SU-DHL-6 (cell line): ENCODE results near the gene PCDHA8.
"Not testable (repeated sequence)": the region's sequence is repeated elsewhere in the genome, so short reads cannot be mapped to it uniquely, and the experiment has no call there.

Source experiments
- H2AFZ ChIP-seq: fragments of 200-600 bp; sonication (generic); 2 replicates; pipeline ENCODE4 v1.6.1; 2014; ENCODE audit warnings: low read depth, mild to moderate bottlenecking, moderate library complexity, mixed read lengths, antibody characterized with exemption, low read length; ENCODE audit not compliant: severe bottlenecking
- H3F3A ChIP-seq: fragments of 200-600 bp; shearing (Covaris generic); 2 replicates; pipeline ENCODE4 v1.6.0; 2016; ENCODE audit warnings: antibody characterized with exemption, mild to moderate bottlenecking; ENCODE audit not compliant: insufficient read depth
- H3K27ac ChIP-seq: fragments of 200-600 bp; sonication (generic); 2 replicates; pipeline ENCODE4 v1.5.1; 2016; ENCODE audit warnings: low read depth, mild to moderate bottlenecking, low read length, moderate library complexity, mixed read lengths
- H3K27me3 ChIP-seq: fragments of 200-600 bp; sonication (generic), shearing (Covaris generic); 2 replicates; pipeline ENCODE4 v1.6.0; 2014; ENCODE audit warnings: mild to moderate bottlenecking, low read length
- H3K36me3 ChIP-seq: fragments of 200-600 bp; sonication (generic); 2 replicates; pipeline ENCODE4 v1.6.1; 2014; ENCODE audit warnings: mild to moderate bottlenecking, low read length, mixed read lengths
- H3K4me2 ChIP-seq: fragments of 300-600, 200-600 bp; shearing (Covaris generic), sonication (generic); 2 replicates; pipeline ENCODE4 v1.6.0; 2014; ENCODE audit warnings: low read length, low read depth, mild to moderate bottlenecking; ENCODE audit not compliant: poor library complexity, severe bottlenecking
- H3K4me3 ChIP-seq: fragments of 200-600 bp; sonication (generic); 2 replicates; pipeline ENCODE4 v1.5.1; 2014; ENCODE audit warnings: antibody characterized with exemption, low read length, mild to moderate bottlenecking, mixed read lengths; ENCODE audit not compliant: insufficient read depth, poor library complexity, severe bottlenecking
- H3K79me2 ChIP-seq: fragments of 200-600 bp; sonication (generic); 2 replicates; pipeline ENCODE4 v1.6.1; 2014; ENCODE audit warnings: mild to moderate bottlenecking, low read length, moderate library complexity; ENCODE audit not compliant: insufficient read depth
- H3K9ac ChIP-seq: fragments of 200-600 bp; sonication (generic); 2 replicates; pipeline ENCODE4 v1.7.0; 2014; ENCODE audit warnings: mild to moderate bottlenecking, low read length
- H3K9me2 ChIP-seq: fragments of 200-600 bp; sonication (generic); replicated peaks from 2 replicates; pipeline ENCODE4 v1.6.1; 2014; ENCODE audit warnings: low read length; ENCODE audit not compliant: insufficient read depth
- H3K9me3 ChIP-seq: fragments of 200-600 bp; sonication (generic); 2 replicates; pipeline ENCODE4 v1.6.1; 2014; ENCODE audit warnings: low read length, mixed read lengths; ENCODE audit not compliant: insufficient read depth
- H4K20me1 ChIP-seq: fragments of 200-600 bp; sonication (generic); 2 replicates; pipeline ENCODE4 v1.6.1; 2014; ENCODE audit warnings: low read depth, mild to moderate bottlenecking, antibody characterized with exemption, low read length, moderate library complexity, mixed read lengths
- EZH2phosphoT487 ChIP-seq: fragments of 200-600 bp; sonication (generic), shearing (Covaris generic); conservative IDR thresholded peaks from 2 replicates; pipeline ENCODE4 v1.6.1; 2018; ENCODE audit warnings: mild to moderate bottlenecking, antibody characterized with exemption, low read length, moderate library complexity, mixed read lengths
- TF ChIP-seq, protein P1 (sequence below): fragments of 200-600 bp; sonication (generic); IDR thresholded peaks from one replicate; pipeline ENCODE4 v1.5.1; 2017; ENCODE audit warnings: antibody characterized with exemption, mild to moderate bottlenecking, low read length, moderate library complexity; ENCODE audit not compliant: insufficient read depth, poor library complexity, severe bottlenecking

The PCDHA8 gene

DNA sequence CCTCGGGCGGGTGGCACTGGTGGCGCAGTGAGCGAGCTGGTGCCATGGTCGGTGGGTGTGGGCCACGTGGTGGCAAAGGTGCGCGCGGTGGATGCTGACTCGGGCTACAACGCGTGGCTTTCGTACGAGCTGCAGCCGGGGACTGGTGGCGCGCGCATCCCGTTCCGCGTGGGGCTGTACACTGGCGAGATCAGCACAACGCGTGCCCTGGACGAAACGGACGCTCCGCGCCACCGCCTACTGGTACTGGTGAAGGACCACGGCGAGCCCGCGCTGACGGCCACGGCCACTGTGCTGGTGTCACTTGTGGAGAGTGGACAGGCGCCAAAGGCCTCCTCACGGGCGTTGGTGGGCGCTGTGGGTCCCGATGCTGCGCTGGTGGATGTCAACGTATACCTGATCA is 32.1 kb upstream of the PCDHA8 start:
- no peak overlapping the region for H3K4me3 ChIP-seq
- H3K79me2 ChIP-seq, result no peaks in the 10 kb centered on the region
- H3K4me2 ChIP-seq, result no peak overlapping the region
- no peaks in the 10 kb centered on the region for H3K9me3 ChIP-seq
- TF ChIP-seq EZH2phosphoT487, result no peak
- TF ChIP-seq, protein P1, sequence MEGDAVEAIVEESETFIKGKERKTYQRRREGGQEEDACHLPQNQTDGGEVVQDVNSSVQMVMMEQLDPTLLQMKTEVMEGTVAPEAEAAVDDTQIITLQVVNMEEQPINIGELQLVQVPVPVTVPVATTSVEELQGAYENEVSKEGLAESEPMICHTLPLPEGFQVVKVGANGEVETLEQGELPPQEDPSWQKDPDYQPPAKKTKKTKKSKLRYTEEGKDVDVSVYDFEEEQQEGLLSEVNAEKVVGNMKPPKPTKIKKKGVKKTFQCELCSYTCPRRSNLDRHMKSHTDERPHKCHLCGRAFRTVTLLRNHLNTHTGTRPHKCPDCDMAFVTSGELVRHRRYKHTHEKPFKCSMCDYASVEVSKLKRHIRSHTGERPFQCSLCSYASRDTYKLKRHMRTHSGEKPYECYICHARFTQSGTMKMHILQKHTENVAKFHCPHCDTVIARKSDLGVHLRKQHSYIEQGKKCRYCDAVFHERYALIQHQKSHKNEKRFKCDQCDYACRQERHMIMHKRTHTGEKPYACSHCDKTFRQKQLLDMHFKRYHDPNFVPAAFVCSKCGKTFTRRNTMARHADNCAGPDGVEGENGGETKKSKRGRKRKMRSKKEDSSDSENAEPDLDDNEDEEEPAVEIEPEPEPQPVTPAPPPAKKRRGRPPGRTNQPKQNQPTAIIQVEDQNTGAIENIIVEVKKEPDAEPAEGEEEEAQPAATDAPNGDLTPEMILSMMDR, result no peak
- no peaks in the 10 kb centered on the region for H3K9me2 ChIP-seq
- no peaks in the 10 kb centered on the region for H4K20me1 ChIP-seq
- H3K36me3 ChIP-seq, result no peaks in the 10 kb centered on the region
- H2AFZ ChIP-seq, result no peak overlapping the region
- H3F3A ChIP-seq, result no peaks in the 10 kb centered on the region
- H3K27ac ChIP-seq, result no peak overlapping the region
- no peaks in the 10 kb centered on the region for H3K27me3 ChIP-seq
- H3K9ac ChIP-seq, result no peak overlapping the region

DNA sequence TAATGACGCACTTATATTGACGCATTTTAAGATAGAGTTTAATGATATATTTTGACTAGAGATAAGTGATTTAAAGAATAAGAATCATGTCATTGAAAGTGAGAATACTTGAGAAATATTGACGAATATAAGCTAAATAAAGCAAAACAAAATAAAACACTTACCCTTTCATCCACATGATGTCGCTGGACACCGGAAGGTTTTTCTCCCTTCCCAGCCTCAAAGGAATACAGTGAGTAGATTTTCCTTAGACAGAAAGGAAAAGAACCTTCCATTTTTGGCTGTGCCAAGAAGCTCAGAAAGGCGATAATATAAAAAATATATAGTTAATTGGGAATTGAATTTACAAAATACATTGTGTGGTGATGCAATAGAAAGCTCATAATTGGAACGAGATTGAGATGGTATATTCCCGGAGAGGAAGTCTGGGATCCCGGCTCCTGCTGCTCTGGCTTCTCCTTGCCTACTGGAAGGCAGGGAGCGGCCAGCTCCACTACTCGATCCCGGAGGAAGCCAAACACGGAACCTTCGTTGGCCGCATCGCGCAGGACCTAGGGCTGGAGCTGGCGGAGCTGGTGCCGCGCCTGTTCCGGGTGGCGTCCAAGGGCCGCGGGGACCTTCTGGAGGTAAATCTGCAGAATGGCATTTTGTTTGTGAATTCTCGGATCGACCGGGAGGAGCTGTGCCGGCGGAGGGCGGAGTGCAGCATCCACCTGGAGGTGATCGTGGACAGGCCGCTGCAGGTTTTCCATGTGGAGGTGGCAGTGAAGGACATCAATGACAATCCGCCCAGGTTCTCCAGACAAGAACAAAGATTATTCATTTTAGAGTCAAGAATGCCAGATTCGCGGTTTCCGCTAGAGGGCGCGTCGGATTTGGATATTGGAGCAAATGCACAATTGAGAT is 19.4 kb upstream of the PCDHA8 start, which contains the start of gene PCDHA5:
Gene PCDHA5, plus strand, starts transcription at position 239 of the 906 bp plus-strand sequence.
- no peaks in the 10 kb centered on the region for H3K79me2 ChIP-seq
- no peaks in the 10 kb centered on the region for H3K9me2 ChIP-seq
- H3K4me2 ChIP-seq, result no peak within 1 kb of the TSS
- TF ChIP-seq, protein P1, result no peak
- TF ChIP-seq EZH2phosphoT487, result no peak
- no peak within 1 kb of the TSS for H3K27ac ChIP-seq
- no peaks in the 10 kb centered on the region for H3K27me3 ChIP-seq
- no peaks in the 10 kb centered on the region for H4K20me1 ChIP-seq
- H3K9me3 ChIP-seq, result no peaks in the 10 kb centered on the region
- H3K36me3 ChIP-seq, result no peaks in the 10 kb centered on the region
- no peaks in the 10 kb centered on the region for H3F3A ChIP-seq
- no peak within 1 kb of the TSS for H2AFZ ChIP-seq
- no peak within 1 kb of the TSS for H3K4me3 ChIP-seq
- H3K9ac ChIP-seq, result no peak within 1 kb of the TSS

- Histone ChIP-seq H2AFZ (no peak overlapping the region), H3K27ac (no peak overlapping the region), H3K4me3 (no peak overlapping the region), H3K9me2 (no peaks in the 10 kb centered on the region), H3K36me3 (no peaks in the 10 kb centered on the region), H3K79me2 (no peaks in the 10 kb centered on the region), H3K27me3 (no peaks in the 10 kb centered on the region), H3K9me3 (no peaks in the 10 kb centered on the region), H3F3A (no peaks in the 10 kb centered on the region), H3K9ac (no peak overlapping the region), H4K20me1 (no peaks in the 10 kb centered on the region), H3K4me2 (no peak overlapping the region)
- no peak for TF ChIP-seq EZH2phosphoT487
- TF ChIP-seq, protein P1, result no peak
Observed at GRCh38 chr5:140822281-140822629, 18.7 kb upstream of the PCDHA8 start.

GRCh38 chr5:140822969-140823368 is 18.0 kb upstream of the PCDHA8 start:
- not testable (repeated sequence) for H3K36me3 ChIP-seq, H3K4me2 ChIP-seq, H3K9me2 ChIP-seq, H4K20me1 ChIP-seq, H2AFZ ChIP-seq, H3K4me3 ChIP-seq, H3K79me2 ChIP-seq, H3K9ac ChIP-seq, H3K9me3 ChIP-seq, H3F3A ChIP-seq, H3K27ac ChIP-seq, H3K27me3 ChIP-seq
